Upper lobe of left lung (tissue), 4 donors: ENCODE results near the gene BATF.

Experiments used
- EP300 ChIP-seq, 4 donors: sonication (generic); formaldehyde crosslinking; IDR thresholded peaks; one replicate each; pipeline ENCODE4 v1.5.1; 2017; ENCODE audit warnings: antibody characterized with exemption in 4 of 4, control low read depth in 2 of 4
- POLR2A ChIP-seq, 4 donors: fragments of 450-650 bp; IDR thresholded peaks; one replicate each; pipeline ENCODE4 v1.5.1; 2016 to 2017; ENCODE audit warnings: antibody characterized with exemption in 4 of 4, mild to moderate bottlenecking in 2 of 4
- POLR2AphosphoS5 ChIP-seq, 2 donors: sonication (generic); formaldehyde crosslinking; IDR thresholded peaks; one replicate each; pipeline ENCODE4 v1.5.1; 2017; ENCODE audit warnings: antibody characterized with exemption in 2 of 2
- TF ChIP-seq, protein P1 (sequence below), 6 experiments: fragments of 450-650 bp in 4 of 6; fragments of 200-600 bp in 2 of 6; sonication (generic) in 2 of 6; IDR thresholded peaks; one replicate each; pipeline ENCODE4 v1.5.1; 2016 to 2019; ENCODE audit warnings: antibody characterized with exemption in 6 of 6

DNA sequence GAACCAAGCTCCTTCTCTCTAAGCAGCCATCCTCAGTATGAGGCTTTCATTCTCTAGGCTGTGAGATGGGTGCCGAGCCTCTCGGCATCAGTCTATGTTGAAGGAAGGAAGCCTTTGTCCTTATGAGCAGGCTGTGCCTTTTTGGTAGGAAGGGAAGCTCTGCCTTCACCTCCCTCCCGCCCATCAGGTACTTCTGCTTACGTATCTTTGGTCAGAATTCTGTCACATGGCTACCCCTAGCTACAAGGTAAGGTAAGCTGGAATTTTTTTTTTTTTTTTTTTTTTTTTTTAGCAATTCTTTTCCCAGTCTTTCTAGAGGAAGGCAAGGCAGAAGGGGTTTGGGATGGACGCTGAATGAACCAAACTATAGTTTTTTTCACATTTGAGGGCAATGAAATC is 16.9 kb downstream of the BATF start:
- TF ChIP-seq POLR2A (IDR thresholded peaks at IDR 0.05) (no peak), POLR2AphosphoS5 (IDR thresholded peaks at IDR 0.05) (no peak), EP300 (IDR thresholded peaks at IDR 0.05) (no peak)
- TF ChIP-seq, protein P1, sequence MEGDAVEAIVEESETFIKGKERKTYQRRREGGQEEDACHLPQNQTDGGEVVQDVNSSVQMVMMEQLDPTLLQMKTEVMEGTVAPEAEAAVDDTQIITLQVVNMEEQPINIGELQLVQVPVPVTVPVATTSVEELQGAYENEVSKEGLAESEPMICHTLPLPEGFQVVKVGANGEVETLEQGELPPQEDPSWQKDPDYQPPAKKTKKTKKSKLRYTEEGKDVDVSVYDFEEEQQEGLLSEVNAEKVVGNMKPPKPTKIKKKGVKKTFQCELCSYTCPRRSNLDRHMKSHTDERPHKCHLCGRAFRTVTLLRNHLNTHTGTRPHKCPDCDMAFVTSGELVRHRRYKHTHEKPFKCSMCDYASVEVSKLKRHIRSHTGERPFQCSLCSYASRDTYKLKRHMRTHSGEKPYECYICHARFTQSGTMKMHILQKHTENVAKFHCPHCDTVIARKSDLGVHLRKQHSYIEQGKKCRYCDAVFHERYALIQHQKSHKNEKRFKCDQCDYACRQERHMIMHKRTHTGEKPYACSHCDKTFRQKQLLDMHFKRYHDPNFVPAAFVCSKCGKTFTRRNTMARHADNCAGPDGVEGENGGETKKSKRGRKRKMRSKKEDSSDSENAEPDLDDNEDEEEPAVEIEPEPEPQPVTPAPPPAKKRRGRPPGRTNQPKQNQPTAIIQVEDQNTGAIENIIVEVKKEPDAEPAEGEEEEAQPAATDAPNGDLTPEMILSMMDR (IDR thresholded peaks at IDR 0.05) = no peak
